HEK293 (cell line): ENCODE data around the gene LIMA1.

Experiments
- CTCF ChIA-PET: fragments of 350-600 bp; formaldehyde crosslinking; extraction: SDS; loops from one replicate; lab custom pipeline; 2021; ENCODE audit warnings: antibody characterized with exemption; lab: Yijun Ruan, JAX
- POLR2A ChIA-PET: fragments of 300-600 bp; formaldehyde crosslinking; extraction: SDS; loops from one replicate; lab custom pipeline; 2020; ENCODE audit warnings: antibody characterized with exemption, inconsistent platforms; lab: Yijun Ruan, JAX
- H3K27ac ChIP-seq: fragments of 200-500 bp; sonication (Bioruptor generic); 2 replicates; pipeline ENCODE4 v1.5.1; 2014; ENCODE audit warnings: low read depth, low read length, control low read depth, inconsistent platforms; ENCODE audit errors: extremely low read depth
- H3K36me3 ChIP-seq, 2 experiments: fragments of 200-500 bp in 1 of 2; sonication (Bioruptor generic) in 1 of 2; 1 replicate in 1 of 2; 2 replicates in 1 of 2; pipeline ENCODE4 v1.5.1; 2014 to 2017; ENCODE audit warnings: inconsistent platforms in 2 of 2, low read length in 2 of 2; ENCODE audit not compliant: control insufficient read depth in 2 of 2, insufficient read depth in 1 of 2
- H3K4me1 ChIP-seq: fragments of 200-500 bp; sonication (Bioruptor generic); 2 replicates; pipeline ENCODE4 v1.5.1; 2014; ENCODE audit warnings: mild to moderate bottlenecking, low read length, inconsistent platforms; ENCODE audit not compliant: control insufficient read depth, insufficient read depth
- H3K4me3 ChIP-seq: 2 replicates; pipeline ENCODE4 v1.5.1; 2011; ENCODE audit warnings: low read depth, mild to moderate bottlenecking, control low read depth, low read length, moderate library complexity
- H3K9me3 ChIP-seq: fragments of 200-500 bp; sonication (Bioruptor generic); 2 replicates; pipeline ENCODE4 v1.5.1; 2014; ENCODE audit warnings: low read depth, low read length, inconsistent platforms; ENCODE audit not compliant: control insufficient read depth, insufficient read depth
- MYNN ChIP-seq: fragments of 450-650 bp; formaldehyde crosslinking; IDR thresholded peaks from 2 replicates; pipeline ENCODE4 v1.5.1; 2016; ENCODE audit warnings: missing biosample characterization, missing genetic modification characterization, borderline replicate concordance
- PRDM2 ChIP-seq: fragments of 450-650 bp; formaldehyde crosslinking; IDR thresholded peaks from 2 replicates; pipeline ENCODE4 v1.5.1; 2016; ENCODE audit warnings: missing biosample characterization, missing genetic modification characterization, borderline replicate concordance
- SP7 ChIP-seq: fragments of 450-650 bp; formaldehyde crosslinking; IDR thresholded peaks from 2 replicates; pipeline ENCODE4 v1.5.1; 2016; ENCODE audit warnings: missing biosample characterization, missing genetic modification characterization
- ZBTB20 ChIP-seq: fragments of 450-650 bp; formaldehyde crosslinking; IDR thresholded peaks from 2 replicates; pipeline ENCODE4 v1.5.1; 2016; ENCODE audit warnings: missing biosample characterization, missing genetic modification characterization
- ZBTB48 ChIP-seq: fragments of 450-650 bp; formaldehyde crosslinking; IDR thresholded peaks from 2 replicates; pipeline ENCODE4 v1.5.1; 2016; ENCODE audit warnings: missing biosample characterization, missing genetic modification characterization
- ZNF112 ChIP-seq: fragments of 450-650 bp; formaldehyde crosslinking; IDR thresholded peaks from 2 replicates; pipeline ENCODE4 v1.5.0; 2017; ENCODE audit warnings: missing biosample characterization, missing genetic modification characterization
- ZNF132 ChIP-seq: fragments of 450-650 bp; formaldehyde crosslinking; IDR thresholded peaks from 2 replicates; pipeline ENCODE4 v1.5.1; 2017; ENCODE audit warnings: missing biosample characterization, missing genetic modification characterization, borderline replicate concordance
- ZNF174 ChIP-seq: fragments of 450-650 bp; formaldehyde crosslinking; IDR thresholded peaks from 2 replicates; pipeline ENCODE4 v1.5.0; 2017; ENCODE audit warnings: missing biosample characterization, mild to moderate bottlenecking, missing genetic modification characterization
- ZNF175 ChIP-seq: fragments of 450-650 bp; formaldehyde crosslinking; IDR thresholded peaks from 2 replicates; pipeline ENCODE4 v1.5.1; 2016; ENCODE audit warnings: missing biosample characterization, missing genetic modification characterization
- ZNF239 ChIP-seq: fragments of 450-650 bp; formaldehyde crosslinking; IDR thresholded peaks from 2 replicates; pipeline ENCODE4 v1.5.1; 2016; ENCODE audit warnings: missing biosample characterization, missing genetic modification characterization
- ZNF335 ChIP-seq: fragments of 450-650 bp; formaldehyde crosslinking; conservative IDR thresholded peaks from 2 replicates; pipeline ENCODE4 v1.5.1; 2016; ENCODE audit warnings: missing biosample characterization, missing genetic modification characterization
- ZNF416 ChIP-seq: fragments of 450-650 bp; formaldehyde crosslinking; IDR thresholded peaks from 2 replicates; pipeline ENCODE4 v1.5.1; 2016; ENCODE audit warnings: missing biosample characterization, missing genetic modification characterization
- ZNF426 ChIP-seq: fragments of 450-650 bp; formaldehyde crosslinking; IDR thresholded peaks from 2 replicates; pipeline ENCODE4 v1.5.1; 2017; ENCODE audit warnings: missing biosample characterization, missing genetic modification characterization, mild to moderate bottlenecking, inconsistent platforms, moderate library complexity
- ZNF580 ChIP-seq: fragments of 450-650 bp; formaldehyde crosslinking; IDR thresholded peaks from 2 replicates; pipeline ENCODE4 v1.5.1; 2016; ENCODE audit warnings: missing biosample characterization, missing genetic modification characterization
- ZNF670 ChIP-seq: fragments of 450-650 bp; formaldehyde crosslinking; IDR thresholded peaks from 2 replicates; pipeline ENCODE4 v1.5.1; 2016; ENCODE audit warnings: missing biosample characterization, missing genetic modification characterization, low read depth
- ZNF768 ChIP-seq: fragments of 450-650 bp; formaldehyde crosslinking; IDR thresholded peaks from 2 replicates; pipeline ENCODE4 v1.5.1; 2018; ENCODE audit warnings: missing biosample characterization, mild to moderate bottlenecking, missing genetic modification characterization
- ZNF777 ChIP-seq: fragments of 450-650 bp; formaldehyde crosslinking; IDR thresholded peaks from 2 replicates; pipeline ENCODE4 v1.5.1; 2017; ENCODE audit warnings: missing biosample characterization, missing genetic modification characterization, borderline replicate concordance
- ZNF785 ChIP-seq: fragments of 450-650 bp; formaldehyde crosslinking; IDR thresholded peaks from 2 replicates; pipeline ENCODE4 v1.5.1; 2016; ENCODE audit warnings: missing biosample characterization, missing genetic modification characterization
- ZXDB ChIP-seq: fragments of 450-650 bp; formaldehyde crosslinking; IDR thresholded peaks from 2 replicates; pipeline ENCODE4 v1.5.1; 2016; ENCODE audit warnings: missing biosample characterization, missing genetic modification characterization
- TF ChIP-seq, protein P1 (sequence below): IDR thresholded peaks from 2 replicates; pipeline ENCODE4 v1.6.1; 2011; ENCODE audit warnings: mild to moderate bottlenecking, low read depth, low read length, borderline replicate concordance
- TF ChIP-seq, protein P2 (sequence below): fragments of 450-650 bp; formaldehyde crosslinking; IDR thresholded peaks from 2 replicates; pipeline ENCODE4 v1.5.1; 2016; ENCODE audit warnings: missing biosample characterization, missing genetic modification characterization, low read depth
- TF ChIP-seq, protein P3 (sequence below): fragments of 450-650 bp; formaldehyde crosslinking; IDR thresholded peaks from 2 replicates; pipeline ENCODE4 v1.5.1; 2016; ENCODE audit warnings: missing biosample characterization, missing genetic modification characterization
- TF ChIP-seq, protein P4 (sequence below): fragments of 450-650 bp; formaldehyde crosslinking; IDR thresholded peaks from 2 replicates; pipeline ENCODE4 v1.5.1; 2016; ENCODE audit warnings: missing biosample characterization, missing genetic modification characterization

Gene LIMA1

GRCh38 chr12:50246873-50247612 is 36.3 kb downstream of the LIMA1 start:
- ChIA-PET POLR2A (interaction anchor here (0.5 to 2.0 kb wide), 6 partner anchors 13 to 135 kb away, joined by 3 to 9 read pairs (median 4); partner anchors contain the start of genes CERS5 and LIMA1), CTCF (interaction anchor here (1.0 to 1.3 kb wide), 3 partner anchors 12 to 26 kb away, joined by 3 to 5 read pairs (median 4); no protein-coding TSS in a partner anchor)
- Histone ChIP-seq H3K9me3 (no peaks in the 10 kb centered on the region), H3K4me3 (no peak overlapping the region), H3K36me3 (no peaks in the 10 kb centered on the region), H3K27ac (no peak overlapping the region), H3K4me1 (peaks cover 10% of the 10 kb centered on the region)
- TF ChIP-seq ZNF239 = no peak
- no peak for TF ChIP-seq ZNF777 (tag by site-specific recombination)
- TF ChIP-seq PRDM2 (tag by site-specific recombination) = no peak
- TF ChIP-seq, protein P1, sequence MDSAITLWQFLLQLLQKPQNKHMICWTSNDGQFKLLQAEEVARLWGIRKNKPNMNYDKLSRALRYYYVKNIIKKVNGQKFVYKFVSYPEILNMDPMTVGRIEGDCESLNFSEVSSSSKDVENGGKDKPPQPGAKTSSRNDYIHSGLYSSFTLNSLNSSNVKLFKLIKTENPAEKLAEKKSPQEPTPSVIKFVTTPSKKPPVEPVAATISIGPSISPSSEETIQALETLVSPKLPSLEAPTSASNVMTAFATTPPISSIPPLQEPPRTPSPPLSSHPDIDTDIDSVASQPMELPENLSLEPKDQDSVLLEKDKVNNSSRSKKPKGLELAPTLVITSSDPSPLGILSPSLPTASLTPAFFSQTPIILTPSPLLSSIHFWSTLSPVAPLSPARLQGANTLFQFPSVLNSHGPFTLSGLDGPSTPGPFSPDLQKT = no peak
- TF ChIP-seq ZXDB (tag by site-specific recombination) = peak; percentile 84
- TF ChIP-seq ZNF132 (tag by site-specific recombination) = no peak
- TF ChIP-seq, protein P2, sequence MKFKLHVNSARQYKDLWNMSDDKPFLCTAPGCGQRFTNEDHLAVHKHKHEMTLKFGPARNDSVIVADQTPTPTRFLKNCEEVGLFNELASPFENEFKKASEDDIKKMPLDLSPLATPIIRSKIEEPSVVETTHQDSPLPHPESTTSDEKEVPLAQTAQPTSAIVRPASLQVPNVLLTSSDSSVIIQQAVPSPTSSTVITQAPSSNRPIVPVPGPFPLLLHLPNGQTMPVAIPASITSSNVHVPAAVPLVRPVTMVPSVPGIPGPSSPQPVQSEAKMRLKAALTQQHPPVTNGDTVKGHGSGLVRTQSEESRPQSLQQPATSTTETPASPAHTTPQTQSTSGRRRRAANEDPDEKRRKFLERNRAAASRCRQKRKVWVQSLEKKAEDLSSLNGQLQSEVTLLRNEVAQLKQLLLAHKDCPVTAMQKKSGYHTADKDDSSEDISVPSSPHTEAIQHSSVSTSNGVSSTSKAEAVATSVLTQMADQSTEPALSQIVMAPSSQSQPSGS = 0 out of 2 replicates have a peak, but pooled peaks have one; percentile 3
- no peak for TF ChIP-seq ZNF174 (tag by site-specific recombination)
- TF ChIP-seq, protein P3, sequence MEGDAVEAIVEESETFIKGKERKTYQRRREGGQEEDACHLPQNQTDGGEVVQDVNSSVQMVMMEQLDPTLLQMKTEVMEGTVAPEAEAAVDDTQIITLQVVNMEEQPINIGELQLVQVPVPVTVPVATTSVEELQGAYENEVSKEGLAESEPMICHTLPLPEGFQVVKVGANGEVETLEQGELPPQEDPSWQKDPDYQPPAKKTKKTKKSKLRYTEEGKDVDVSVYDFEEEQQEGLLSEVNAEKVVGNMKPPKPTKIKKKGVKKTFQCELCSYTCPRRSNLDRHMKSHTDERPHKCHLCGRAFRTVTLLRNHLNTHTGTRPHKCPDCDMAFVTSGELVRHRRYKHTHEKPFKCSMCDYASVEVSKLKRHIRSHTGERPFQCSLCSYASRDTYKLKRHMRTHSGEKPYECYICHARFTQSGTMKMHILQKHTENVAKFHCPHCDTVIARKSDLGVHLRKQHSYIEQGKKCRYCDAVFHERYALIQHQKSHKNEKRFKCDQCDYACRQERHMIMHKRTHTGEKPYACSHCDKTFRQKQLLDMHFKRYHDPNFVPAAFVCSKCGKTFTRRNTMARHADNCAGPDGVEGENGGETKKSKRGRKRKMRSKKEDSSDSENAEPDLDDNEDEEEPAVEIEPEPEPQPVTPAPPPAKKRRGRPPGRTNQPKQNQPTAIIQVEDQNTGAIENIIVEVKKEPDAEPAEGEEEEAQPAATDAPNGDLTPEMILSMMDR (tag by site-specific recombination) = no peak
- TF ChIP-seq ZNF175 (tag by site-specific recombination) = no peak
- peak; percentile 66; the same call in 1 of the 2 replicates for TF ChIP-seq ZBTB48 (tag by site-specific recombination)
- no peak for TF ChIP-seq MYNN (tag by site-specific recombination)
- no peak for TF ChIP-seq ZNF670 (tag by site-specific recombination)
- TF ChIP-seq ZBTB20 (tag by site-specific recombination) = no peak; the same call in 1 of the 2 replicates
- peak; percentile 76 for TF ChIP-seq ZNF580 (tag by site-specific recombination)
- TF ChIP-seq ZNF785 (tag by site-specific recombination) = no peak
- TF ChIP-seq, protein P4, sequence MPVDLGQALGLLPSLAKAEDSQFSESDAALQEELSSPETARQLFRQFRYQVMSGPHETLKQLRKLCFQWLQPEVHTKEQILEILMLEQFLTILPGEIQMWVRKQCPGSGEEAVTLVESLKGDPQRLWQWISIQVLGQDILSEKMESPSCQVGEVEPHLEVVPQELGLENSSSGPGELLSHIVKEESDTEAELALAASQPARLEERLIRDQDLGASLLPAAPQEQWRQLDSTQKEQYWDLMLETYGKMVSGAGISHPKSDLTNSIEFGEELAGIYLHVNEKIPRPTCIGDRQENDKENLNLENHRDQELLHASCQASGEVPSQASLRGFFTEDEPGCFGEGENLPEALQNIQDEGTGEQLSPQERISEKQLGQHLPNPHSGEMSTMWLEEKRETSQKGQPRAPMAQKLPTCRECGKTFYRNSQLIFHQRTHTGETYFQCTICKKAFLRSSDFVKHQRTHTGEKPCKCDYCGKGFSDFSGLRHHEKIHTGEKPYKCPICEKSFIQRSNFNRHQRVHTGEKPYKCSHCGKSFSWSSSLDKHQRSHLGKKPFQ = peak; percentile 73; the same call in 1 of the 2 replicates
- TF ChIP-seq ZNF112 = no peak
- TF ChIP-seq ZNF335 = peak; percentile 69
- TF ChIP-seq ZNF416 = no peak
- peak; percentile 97 for TF ChIP-seq SP7
- TF ChIP-seq ZNF426 (tag by site-specific recombination) = no peak
- no peak for TF ChIP-seq ZNF768
